Bronchus fibroblast of lung (primary cell): ENCODE measurements around the gene RYR1. TPM values are rescaled to one million over a fixed set of nuclear protein-coding genes. Genes with fewer than 3 reads are reported as not detected.

Source experiments
- total RNA-seq: library from RNA; depleted of rRNA; stranded (reverse); fragments of >200 nt; gene quantifications from 2 replicates; pipeline ENCODE4 v1.2.3, GENCODE V29; 2015

Gene RYR1
- total RNA-seq = under 0.01 TPM in 1 of 2 replicates, not detected in the other

GRCh38 chr19:38433268-38433733 is at the start of gene RYR1:
RYR1 (plus strand) TSS chr19:38433691; CDS start chr19:38433830, 139 bp downstream.

DNA sequence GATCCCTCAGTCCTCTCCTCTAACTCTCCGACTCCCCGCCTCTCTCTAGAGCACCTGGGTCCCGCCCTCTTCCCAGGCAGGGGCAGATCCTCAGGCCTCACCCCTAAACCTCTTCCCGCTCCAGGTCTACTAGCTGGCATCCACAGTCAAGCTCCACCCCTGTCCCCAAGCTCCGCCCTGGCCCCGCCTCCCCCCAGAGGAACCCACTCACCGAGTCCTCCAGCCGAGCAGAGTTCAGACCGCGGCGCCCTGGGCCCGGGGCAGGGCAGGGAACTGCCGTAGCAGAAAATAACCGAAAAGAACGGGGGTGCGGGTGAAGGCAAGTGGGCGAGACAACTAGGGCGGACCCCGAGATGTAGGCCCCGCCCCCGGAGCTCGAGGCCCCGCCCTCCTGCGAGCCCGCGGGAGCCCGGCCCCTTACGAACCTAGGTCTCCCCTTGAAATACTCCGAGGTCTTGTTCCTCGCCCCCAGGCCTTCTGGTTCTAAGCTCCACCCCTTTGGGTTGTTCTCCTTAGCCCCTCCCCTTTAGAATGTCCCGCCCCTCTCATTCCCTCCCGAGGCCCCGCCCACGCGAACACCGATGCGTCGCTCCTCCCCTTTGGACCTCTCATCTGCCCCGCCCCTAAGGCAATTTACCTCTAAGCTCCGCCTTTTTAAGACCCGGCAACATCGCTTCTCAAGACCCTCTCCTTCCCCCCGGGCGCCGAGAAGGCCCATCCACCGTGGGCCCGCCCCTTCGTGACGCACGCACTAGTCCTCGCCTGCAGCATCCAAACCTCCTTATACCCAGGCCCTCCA is 45.7 kb upstream of the RYR1 start, which contains the start of gene GGN:
GGN (minus strand) TSS at position 485 of the 799 bp plus-strand sequence. CDS start 773 bp downstream, outside the sequence.

GRCh38 chr19:38388349-38389100 is 45.0 kb upstream of the RYR1 start, which contains the start of gene SPRED3:
SPRED3 (plus strand) TSS chr19:38388697; CDS start chr19:38390303, 1,606 bp downstream.

GRCh38 chr19:38402967-38403674 is 30.4 kb upstream of the RYR1 start, which contains the start of gene FAM98C:
FAM98C (plus strand) TSS chr19:38403093; CDS start chr19:38403154, 61 bp downstream.

DNA sequence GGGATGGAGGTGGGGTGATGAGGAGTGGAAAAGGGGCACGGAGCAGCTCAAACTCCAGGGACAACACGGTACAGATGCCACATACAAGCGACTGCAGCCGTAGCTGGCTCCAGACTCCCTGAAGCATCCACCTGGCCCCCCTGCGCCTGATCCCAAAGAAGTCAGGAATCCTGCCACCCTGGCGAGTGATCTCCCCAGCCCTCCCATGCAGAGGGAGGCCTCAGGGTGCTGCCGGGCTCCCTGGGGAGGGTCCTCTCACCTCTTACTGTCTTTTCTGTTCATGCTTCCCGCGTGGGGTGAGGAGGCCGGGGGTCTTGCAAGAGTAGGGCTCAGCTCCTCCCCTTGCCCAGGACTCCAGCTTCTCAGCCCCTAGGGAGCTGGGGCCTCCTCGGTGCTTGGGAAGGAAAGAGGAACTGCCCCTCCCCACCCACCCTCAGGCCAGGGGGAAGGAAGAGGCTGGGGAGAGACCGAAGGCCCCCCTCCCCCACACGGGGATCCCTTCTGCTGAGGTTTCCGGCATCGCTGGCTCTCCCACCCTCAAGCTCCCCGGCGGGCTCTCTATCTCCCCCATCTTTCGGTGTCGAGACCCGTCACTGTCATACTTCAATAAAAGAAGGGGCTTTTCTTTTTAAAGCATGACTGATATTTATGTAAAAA is 7.6 kb upstream of the RYR1 start, which contains the start of gene RASGRP4:
RASGRP4 (minus strand) TSS at position 410 of the 657 bp plus-strand sequence; CDS start at position 282, 128 bp downstream.

DNA sequence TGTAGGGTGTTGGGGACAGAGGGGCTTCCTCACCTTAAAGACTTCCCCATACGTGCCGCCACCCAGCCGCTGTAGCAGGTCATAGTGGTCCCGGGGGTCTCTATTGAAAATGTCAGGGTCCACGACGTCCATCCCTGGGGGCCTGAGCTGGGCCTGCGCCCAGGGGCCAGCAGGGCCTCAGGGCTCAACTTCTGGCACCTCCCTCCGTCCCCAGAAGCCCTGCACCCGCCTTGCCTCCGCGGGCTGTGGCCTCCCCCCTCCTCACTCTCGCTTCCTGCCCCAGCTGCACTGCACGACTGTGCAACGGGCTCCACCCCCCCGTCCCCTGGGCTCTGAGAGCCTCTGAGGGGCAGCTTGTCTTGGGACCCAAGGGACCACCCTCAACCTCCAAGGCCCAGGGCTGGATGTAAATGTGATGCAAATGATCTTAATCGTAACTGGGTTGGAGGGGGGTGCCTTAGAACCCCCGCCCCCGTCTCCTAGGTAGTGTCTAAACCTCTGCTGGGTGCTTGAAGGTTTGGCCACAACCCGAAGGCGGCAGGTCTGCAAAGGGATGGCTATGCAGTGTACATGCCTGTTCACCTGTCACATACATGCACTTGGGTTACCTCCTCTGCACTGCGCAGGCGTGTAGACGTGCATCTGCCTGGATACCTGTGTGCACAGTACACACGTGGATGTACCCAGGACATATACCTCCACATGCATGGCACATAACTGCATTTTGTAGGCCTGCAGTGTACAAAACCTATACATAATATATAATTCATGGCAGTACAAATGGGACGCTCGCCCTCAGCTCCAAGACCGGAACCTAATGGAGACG is 184.5 kb downstream of the RYR1 start, which contains the start of gene MAP4K1:
MAP4K1 (minus strand) TSS at position 190 of the 826 bp plus-strand sequence; CDS start at position 132, 58 bp downstream.

GRCh38 chr19:38618590-38619360 is 185.3 kb downstream of the RYR1 start, which contains the start of gene EIF3K:
EIF3K (plus strand) TSS chr19:38619188; CDS start chr19:38619269, 81 bp downstream.

Other genes starting within 250 kb of the RYR1 start
- 3.5 and 3.6 TPM in 2 replicates for gene DPF1, start 209.5 kb upstream of the RYR1 start, total RNA-seq
- gene PPP1R14A, start 177.3 kb upstream of the RYR1 start, total RNA-seq = 6.7 and 7.6 TPM in 2 replicates
- gene SPINT2, start 169.1 kb upstream of the RYR1 start, total RNA-seq = 3.3 and 4.2 TPM in 2 replicates
- gene C19orf33, start 129.4 kb upstream of the RYR1 start, total RNA-seq = 8.7 and 21.1 TPM in 2 replicates
- gene YIF1B, start 117.7 kb upstream of the RYR1 start, total RNA-seq = 126 TPM in 2 replicates
- 3.2 and 3.4 TPM in 2 replicates for gene KCNK6, start 113.8 kb upstream of the RYR1 start, total RNA-seq
- 0.17 TPM in 1 of 2 replicates, not detected in the other for gene CATSPERG, start 97.9 kb upstream of the RYR1 start, total RNA-seq
- gene PSMD8, start 59.1 kb upstream of the RYR1 start, total RNA-seq = 414 and 429 TPM in 2 replicates
- 0.59 and 2.5 TPM in 2 replicates for gene GGN, start 45.7 kb upstream of the RYR1 start, total RNA-seq
- 0.84 and 1.5 TPM in 2 replicates for gene SPRED3, start 45.0 kb upstream of the RYR1 start, total RNA-seq
- gene FAM98C, start 30.6 kb upstream of the RYR1 start, total RNA-seq = 12.8 and 17.3 TPM in 2 replicates
- gene RASGRP4, start 7.5 kb upstream of the RYR1 start, total RNA-seq = not detected in 2 replicates
- gene MAP4K1, start 184.3 kb downstream of the RYR1 start, total RNA-seq = under 0.01 and 0.34 TPM in 2 replicates
- 664 and 711 TPM in 2 replicates for gene EIF3K, start 185.5 kb downstream of the RYR1 start, total RNA-seq
- 333 and 342 TPM in 2 replicates for gene ACTN4, start 214.0 kb downstream of the RYR1 start, total RNA-seq